Activated T-cell treated with anti-CD3 and anti-CD28 coated beads, Interleukin-2, amount 50 U/mL, for 4 hours (primary cell): ENCODE data around the gene HPS4. TPM values are rescaled to one million over a fixed set of nuclear protein-coding genes. Genes with fewer than 3 reads are reported as not detected.
"Not testable (repeated sequence)": the region's sequence is repeated elsewhere in the genome, so short reads cannot be mapped to it uniquely, and the experiment has no call there.

Experiments used
- ATAC-seq, 2 donors: fragments of 200-7000 bp; cut with Tn5 transposase; one replicate each; pipeline ENCODE4 v1.10.0; 2021
- DNase-seq: peaks from one replicate; pipeline ENCODE4 v3.0.0-alpha.2; 2020
- H3K27me3 Mint-ChIP-seq: one replicate; pipeline ENCODE4 v1.8.0; 2021; ENCODE audit warnings: low read depth, mixed read lengths
- H3K36me3 Mint-ChIP-seq: one replicate; pipeline ENCODE4 v1.8.0; 2022; ENCODE audit warnings: mixed read lengths; ENCODE audit not compliant: insufficient read depth
- H3K4me1 Mint-ChIP-seq: one replicate; pipeline ENCODE4 v1.8.0; 2021; ENCODE audit warnings: low read depth, mixed read lengths
- H3K4me3 Mint-ChIP-seq: one replicate; pipeline ENCODE4 v1.8.0; 2021; ENCODE audit warnings: mild to moderate bottlenecking, moderate library complexity, mixed read lengths
- H3K9me3 Mint-ChIP-seq: one replicate; pipeline ENCODE4 v1.8.0; 2021; ENCODE audit warnings: mixed read lengths
- total RNA-seq, 3 donors: library from RNA; stranded (reverse); gene quantifications; one replicate each; pipeline ENCODE4 v1.2.1, GENCODE V29; 2021

Gene HPS4
- total RNA-seq, 3 donors from 2014 or later = 30.8 to 34.1 (median 33.8) TPM

DNA sequence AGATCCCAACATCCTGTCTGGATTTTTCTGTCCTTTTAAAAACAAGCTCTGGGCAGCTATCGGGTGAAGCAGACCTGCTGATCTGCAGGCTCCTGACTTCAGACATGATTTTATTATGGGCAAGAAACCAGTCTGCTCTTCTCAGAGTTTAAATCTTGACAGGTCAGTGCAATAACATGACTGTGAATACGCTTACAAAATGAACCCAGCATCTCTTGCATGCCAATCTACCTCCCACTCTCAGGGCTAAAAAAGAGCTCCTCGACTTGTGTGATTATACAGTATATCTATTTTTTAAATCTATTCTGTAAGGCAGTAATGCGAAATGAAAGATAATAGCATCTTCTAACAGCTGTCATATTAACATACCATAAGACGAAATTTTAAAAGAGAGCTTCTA lies 73.2 kb downstream of the HPS4 start:
- Mint-ChIP-seq H3K4me3 (no peak overlapping the region), H3K4me1 (no peaks in the 10 kb centered on the region), H3K36me3 (no peaks in the 10 kb centered on the region), H3K27me3 (peaks cover 11% of the 10 kb centered on the region), H3K9me3 (no peaks in the 10 kb centered on the region)
- no peak for ATAC-seq
- no peak for DNase-seq

DNA sequence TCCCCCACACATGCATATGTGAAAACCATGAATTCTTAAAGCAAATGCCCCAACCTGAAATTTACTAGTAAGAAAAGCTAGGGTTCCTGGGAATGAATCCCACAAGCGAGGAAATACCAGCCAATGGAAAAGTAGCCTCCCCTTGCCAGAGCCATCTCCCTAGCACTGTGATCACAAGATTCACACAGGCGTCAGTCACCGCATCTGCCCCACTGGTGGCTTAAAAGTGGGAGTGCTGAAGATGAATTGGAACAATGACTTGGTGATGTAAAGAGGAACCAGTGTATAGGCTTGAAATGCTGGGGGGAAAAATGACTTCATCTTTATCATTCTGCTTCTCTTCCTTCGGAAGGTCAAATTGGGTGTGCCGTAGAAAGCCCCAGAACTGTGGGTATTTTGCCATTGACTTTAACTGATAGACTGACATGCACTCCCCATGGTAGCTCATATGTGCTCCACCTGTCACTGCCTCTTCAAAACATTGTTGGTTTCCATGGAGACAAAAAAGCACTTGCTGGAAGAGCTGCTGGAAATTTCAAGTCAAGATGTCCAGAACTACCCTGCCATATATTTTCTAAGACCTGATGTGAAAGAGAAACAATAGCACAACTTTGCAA lies 73.8 kb downstream of the HPS4 start:
- H3K4me3 Mint-ChIP-seq = no peak overlapping the region
- DNase-seq (no peak), ATAC-seq (no peak)
- peaks cover 15% of the 10 kb centered on the region for H3K27me3 Mint-ChIP-seq
- H3K9me3 Mint-ChIP-seq = no peaks in the 10 kb centered on the region
- peaks cover under 1% of the 10 kb centered on the region for H3K4me1 Mint-ChIP-seq
- H3K36me3 Mint-ChIP-seq = no peaks in the 10 kb centered on the region

DNA sequence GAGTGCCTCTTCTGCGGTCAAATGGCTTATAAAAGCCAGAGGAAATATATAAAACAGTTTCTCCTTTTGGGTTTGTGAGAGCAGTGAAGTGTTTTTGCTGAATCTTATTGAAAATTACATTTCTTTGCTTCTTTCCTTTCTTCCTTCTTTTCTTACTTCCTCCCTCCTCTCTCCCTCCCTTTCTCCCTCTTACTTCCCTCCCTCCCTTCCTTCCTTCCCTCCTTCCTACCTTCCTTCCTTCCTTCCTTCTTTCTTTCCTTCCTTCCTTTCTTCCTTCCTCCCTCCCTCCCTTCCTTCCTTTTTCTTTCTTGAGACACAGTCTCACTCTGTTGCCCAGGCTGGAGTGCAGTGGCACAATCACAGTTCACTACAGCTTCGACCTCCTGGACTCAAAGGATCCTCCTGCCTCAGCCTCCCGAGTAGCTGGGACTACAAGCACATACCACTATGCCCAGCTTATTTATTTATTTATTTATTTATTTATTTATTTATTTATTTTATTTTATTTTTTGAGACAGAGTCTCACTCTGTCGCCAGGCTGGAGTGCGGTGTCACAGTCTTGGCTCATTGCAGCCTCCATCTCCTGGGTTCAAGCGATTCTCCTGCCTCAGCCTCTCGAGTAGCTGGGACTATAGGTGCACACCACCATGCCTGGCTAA lies 74.9 kb downstream of the HPS4 start:
- peaks cover 15% of the 10 kb centered on the region for H3K27me3 Mint-ChIP-seq
- H3K4me1 Mint-ChIP-seq, H3K36me3 Mint-ChIP-seq, DNase-seq, ATAC-seq, H3K9me3 Mint-ChIP-seq, H3K4me3 Mint-ChIP-seq: not testable (repeated sequence)

DNA sequence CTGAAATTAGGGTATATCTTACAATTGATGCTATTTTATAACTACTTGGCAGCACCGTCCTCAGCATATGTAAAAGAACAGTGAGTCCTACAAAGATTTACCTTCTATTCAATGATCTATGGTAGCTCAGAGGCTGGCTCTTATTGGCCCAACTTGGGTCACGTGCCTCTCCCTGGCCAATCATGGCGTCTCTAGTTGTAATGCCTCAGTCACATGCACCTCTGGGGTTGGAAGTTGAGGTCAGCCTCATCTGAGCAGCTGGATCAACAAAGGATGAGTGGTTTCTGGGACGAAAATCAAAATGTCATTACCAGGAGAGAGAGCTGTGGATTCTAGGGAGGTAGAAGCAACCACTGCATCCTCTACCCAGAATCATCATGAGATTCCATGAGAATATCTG lies 77.5 kb downstream of the HPS4 start:
- Mint-ChIP-seq H3K27me3 (peaks cover 24% of the 10 kb centered on the region), H3K4me1 (peaks cover 8% of the 10 kb centered on the region), H3K36me3 (no peaks in the 10 kb centered on the region), H3K4me3 (no peak overlapping the region), H3K9me3 (no peaks in the 10 kb centered on the region)
- ATAC-seq (no peak), DNase-seq (no peak)

DNA sequence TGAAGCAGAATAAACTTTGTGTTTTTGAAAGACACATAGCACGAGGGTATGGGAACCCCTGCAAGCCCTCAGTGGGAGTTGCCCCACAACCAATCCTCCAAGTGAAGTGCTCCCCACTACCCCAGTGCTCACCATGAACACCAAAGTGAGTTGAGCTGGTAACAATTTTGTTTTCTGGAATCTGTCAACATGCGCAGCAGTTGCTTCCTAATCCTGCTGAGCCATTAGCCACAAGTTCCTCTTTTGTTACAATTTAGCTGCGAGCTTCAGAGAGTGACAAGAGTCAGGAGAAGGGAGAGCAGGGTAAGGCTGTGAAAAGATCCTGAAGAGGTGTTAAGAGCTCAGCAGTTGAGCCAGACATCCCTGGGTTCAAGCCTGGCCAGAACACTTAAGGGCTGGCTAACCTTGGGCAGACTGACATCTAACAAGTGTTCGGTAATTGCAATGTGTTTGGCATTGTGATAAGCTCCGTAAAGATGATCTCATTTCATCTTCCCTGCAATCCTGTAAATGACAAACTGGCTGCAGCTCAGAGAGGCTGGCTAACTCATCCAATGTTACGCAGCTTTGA lies 78.6 kb downstream of the HPS4 start:
- ATAC-seq (no peak), DNase-seq (no peak)
- Mint-ChIP-seq H3K4me3 (no peak overlapping the region), H3K9me3 (no peaks in the 10 kb centered on the region), H3K4me1 (peaks cover 8% of the 10 kb centered on the region), H3K36me3 (no peaks in the 10 kb centered on the region), H3K27me3 (peaks cover 22% of the 10 kb centered on the region)

DNA sequence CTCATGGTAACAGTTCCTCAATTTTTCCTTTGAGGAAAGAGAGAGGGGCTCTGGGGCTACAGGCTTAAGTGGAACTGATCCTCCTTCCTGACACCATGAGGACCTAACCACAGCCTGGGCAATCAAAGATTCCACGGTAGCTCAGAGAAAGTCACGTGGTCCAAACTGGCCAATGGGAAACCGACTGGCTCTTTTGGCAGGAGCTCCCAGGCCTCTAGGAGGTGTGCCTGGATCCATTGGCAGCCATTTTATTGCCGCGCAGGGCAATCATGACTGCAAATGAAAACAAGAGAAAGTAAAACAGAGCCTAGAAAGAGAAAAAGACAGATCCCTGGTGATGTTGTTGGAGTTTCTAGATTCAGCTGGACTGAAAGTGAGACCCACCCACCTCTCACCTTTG lies 81.9 kb downstream of the HPS4 start:
- Mint-ChIP-seq H3K4me1 (peaks cover 8% of the 10 kb centered on the region), H3K4me3 (no peak overlapping the region), H3K27me3 (peaks cover 15% of the 10 kb centered on the region), H3K9me3 (no peaks in the 10 kb centered on the region), H3K36me3 (no peaks in the 10 kb centered on the region)
- DNase-seq (no peak), ATAC-seq (no peak)

Other genes starting within 250 kb of the HPS4 start
- gene ASPHD2, start 54.5 kb downstream of the HPS4 start, total RNA-seq = 10 to 100 TPM in 1 of 3 donors, 1 to 10 TPM in 2; 8.2 to 10.4 (median 8.9) TPM
- gene SRRD, start 94 bp upstream of the HPS4 start, total RNA-seq = 10 to 100 TPM; 32.5 to 40.4 (median 40.2) TPM
- gene TFIP11, start 28.7 kb upstream of the HPS4 start, total RNA-seq = 10 to 100 TPM; 52.4 to 68.5 (median 61.0) TPM
- 10 to 100 TPM; 32.5 to 45.4 (median 38.8) TPM for gene TPST2, start 106.3 kb upstream of the HPS4 start, total RNA-seq
- gene CRYBB1, start 134.2 kb upstream of the HPS4 start, total RNA-seq = not detected
- gene CRYBA4, start 138.2 kb upstream of the HPS4 start, total RNA-seq = not detected
- 10 to 100 TPM in 1 of 3 donors, 1 to 10 TPM in 2; 3.4 to 11.4 (median 9.8) TPM for gene MIAT, start 173.8 kb upstream of the HPS4 start, total RNA-seq